GM20000 (cell line): Measurements from ENCODE around the gene TFPT.

Experiments used
- DNase-seq: peaks from one replicate; pipeline ENCODE4 v3.0.0; 2012; ENCODE audit warnings: low spot score
- CTCF ChIP-seq: IDR thresholded peaks from 2 replicates; pipeline ENCODE4 v1.5.1; 2012; ENCODE audit warnings: mild to moderate bottlenecking, control low read depth; ENCODE audit errors: extremely low read depth, missing control alignments

TFPT gene

GRCh38 chr19:54115109-54116063, at the start of gene TFPT, which contains the start of gene PRPF31:
Gene TFPT (minus strand): TSS chr19:54115657. CDS start chr19:54115269, 388 bp downstream.
Gene PRPF31 (plus strand): TSS chr19:54115754. CDS start chr19:54118279, 2,525 bp downstream.
- TF ChIP-seq CTCF: no peak
- peak; percentile 97 for DNase-seq

- DNase-seq: no peak
- no peak for TF ChIP-seq CTCF
Measured at GRCh38 chr19:54165222-54165621, 49.8 kb upstream of the TFPT start.

- DNase-seq: no peak
- no peak for TF ChIP-seq CTCF
Measured at GRCh38 chr19:54164369-54165068, 49.1 kb upstream of the TFPT start.

GRCh38 chr19:54162884-54163283, 47.4 kb upstream of the TFPT start:
- no peak for DNase-seq
- no peak for TF ChIP-seq CTCF

GRCh38 chr19:54162241-54162805, 46.9 kb upstream of the TFPT start:
- no peak for TF ChIP-seq CTCF
- DNase-seq: peak; percentile 88

GRCh38 chr19:54160854-54161253, 45.4 kb upstream of the TFPT start:
- no peak for DNase-seq
- no peak for TF ChIP-seq CTCF
